GM21576 (cell line): ENCODE results near the gene RSPH10B2.
"Not testable (repeated sequence)": the region's sequence is repeated elsewhere in the genome, so short reads cannot be mapped to it uniquely, and the experiment has no call there.

Experiments used
- ATAC-seq: cut with Tn5 transposase; IDR thresholded peaks from one replicate; pipeline ENCODE4 v1.9.1; 2021; ENCODE audit warnings: mild to moderate bottlenecking, moderate library complexity; ENCODE audit not compliant: unreplicated experiment

The RSPH10B2 gene

DNA sequence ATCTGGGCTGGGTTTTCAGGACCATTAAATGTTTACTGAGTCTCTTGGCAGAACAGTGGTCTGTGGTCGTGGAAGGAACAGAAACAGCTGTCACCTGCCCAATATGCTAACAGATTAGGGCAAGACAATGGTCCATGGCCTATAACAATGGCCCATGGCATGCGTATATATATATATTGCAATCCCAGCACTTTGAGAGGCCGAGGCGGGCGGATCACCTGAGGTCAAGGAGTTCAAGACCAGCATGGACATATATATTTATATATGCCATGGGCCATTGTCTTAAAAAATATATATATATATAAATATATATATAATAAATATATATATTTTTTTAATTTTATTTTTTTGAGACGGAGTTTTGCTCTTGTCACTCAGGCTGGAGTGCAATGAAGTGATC, 27.7 kb downstream of the RSPH10B2 start:
- ATAC-seq, result not testable (repeated sequence)

DNA sequence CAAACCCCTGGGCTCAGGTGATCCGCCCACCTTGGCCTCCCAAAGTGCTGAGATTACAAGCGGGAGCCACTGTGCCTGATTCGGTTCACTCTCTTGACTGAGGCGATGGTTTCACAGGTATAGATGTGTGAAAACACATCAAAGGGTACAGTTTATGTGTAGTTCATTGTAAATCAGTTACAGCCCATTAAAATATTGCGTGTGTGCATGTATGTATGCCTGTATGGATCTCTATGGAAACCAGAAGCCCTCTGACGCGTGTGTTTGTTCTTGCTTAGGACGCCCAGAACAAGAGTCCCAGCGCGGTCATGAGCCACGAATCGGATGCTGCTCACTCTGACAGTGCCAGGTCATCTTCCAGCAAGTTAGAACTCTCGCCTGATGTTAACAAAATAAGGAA, 35.5 kb downstream of the RSPH10B2 start:
- ATAC-seq, result not testable (repeated sequence)

DNA sequence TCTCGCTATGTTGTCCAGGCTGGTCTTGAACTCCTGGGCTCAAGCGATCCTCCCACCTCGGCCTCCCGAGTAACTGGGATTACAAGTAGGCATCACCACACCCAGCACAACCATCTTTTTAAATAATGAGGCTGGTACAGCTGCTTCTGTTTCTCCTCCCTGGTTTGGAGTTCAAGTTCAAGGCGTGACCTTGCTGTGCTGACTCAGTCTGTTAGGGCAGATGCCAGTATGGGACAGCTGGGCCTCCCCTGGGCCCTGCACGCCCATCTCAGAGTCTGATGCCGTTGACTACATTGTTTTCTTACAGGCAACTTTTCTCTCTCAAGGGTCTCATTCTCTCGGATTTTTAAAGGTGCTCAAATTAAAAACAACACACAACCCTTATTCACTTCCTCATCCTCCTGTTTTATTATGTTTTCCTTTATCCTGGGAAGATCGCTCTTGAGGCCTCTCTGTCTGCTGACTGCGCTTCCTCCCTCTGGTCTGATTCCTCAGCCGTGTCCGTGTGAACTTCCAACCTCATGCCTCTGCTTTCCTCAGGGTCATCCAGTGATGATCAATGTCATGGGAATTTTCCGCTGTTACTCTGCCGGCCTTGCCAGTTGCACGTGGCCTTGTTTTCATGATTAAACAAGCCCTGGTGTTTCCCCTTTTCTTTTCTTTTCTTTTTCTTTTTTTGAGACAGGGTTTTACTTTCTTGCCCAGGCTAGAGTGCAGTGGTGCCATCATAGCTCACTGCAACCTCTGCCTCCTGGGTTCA, 38.4 kb downstream of the RSPH10B2 start:
- not testable (repeated sequence) for ATAC-seq

GRCh38 chr7:6794276-6794675, 40.4 kb downstream of the RSPH10B2 start:
- not testable (repeated sequence) for ATAC-seq

DNA sequence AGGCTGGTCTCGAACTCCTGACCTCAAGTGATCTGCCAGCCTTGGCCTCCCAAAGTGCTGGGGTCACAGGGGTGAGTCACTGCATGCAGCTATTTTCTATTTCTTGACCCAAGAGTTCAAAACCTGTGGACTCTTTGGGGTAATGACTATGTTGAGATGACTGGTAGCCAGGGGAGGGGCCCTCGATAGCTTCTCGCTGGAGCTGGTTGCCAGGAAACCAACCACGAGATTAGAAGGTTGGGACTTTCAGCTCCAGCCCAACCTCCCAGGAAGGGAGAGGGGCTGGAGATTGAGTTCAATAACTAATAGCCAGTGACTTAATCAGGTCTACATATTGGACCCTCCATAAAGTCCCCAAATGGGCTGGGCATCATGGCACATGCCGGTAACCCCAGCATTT, 43.3 kb downstream of the RSPH10B2 start:
- ATAC-seq, result not testable (repeated sequence)

GRCh38 chr7:6798047-6798446, 44.1 kb downstream of the RSPH10B2 start:
- ATAC-seq, result not testable (repeated sequence)

DNA sequence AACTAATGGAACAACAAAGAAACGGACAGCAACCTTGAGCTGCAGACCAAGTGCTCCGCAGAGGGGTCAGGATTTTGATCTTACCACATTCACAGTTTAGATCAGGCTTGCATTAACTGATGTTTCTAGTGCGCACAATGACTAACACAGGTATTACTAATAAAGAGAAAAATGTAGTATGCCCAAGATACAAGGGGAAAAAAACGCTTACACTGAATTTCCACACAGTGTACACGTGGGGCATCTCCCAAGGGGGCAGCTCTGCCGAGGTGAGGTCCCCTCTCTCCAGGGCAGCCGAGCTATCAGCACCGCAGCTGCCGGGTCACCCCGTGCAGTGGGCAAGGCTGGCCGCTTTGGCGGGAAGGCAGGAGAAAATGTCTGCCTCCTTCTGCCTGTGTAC, 46.0 kb downstream of the RSPH10B2 start:
- ATAC-seq, result not testable (repeated sequence)

DNA sequence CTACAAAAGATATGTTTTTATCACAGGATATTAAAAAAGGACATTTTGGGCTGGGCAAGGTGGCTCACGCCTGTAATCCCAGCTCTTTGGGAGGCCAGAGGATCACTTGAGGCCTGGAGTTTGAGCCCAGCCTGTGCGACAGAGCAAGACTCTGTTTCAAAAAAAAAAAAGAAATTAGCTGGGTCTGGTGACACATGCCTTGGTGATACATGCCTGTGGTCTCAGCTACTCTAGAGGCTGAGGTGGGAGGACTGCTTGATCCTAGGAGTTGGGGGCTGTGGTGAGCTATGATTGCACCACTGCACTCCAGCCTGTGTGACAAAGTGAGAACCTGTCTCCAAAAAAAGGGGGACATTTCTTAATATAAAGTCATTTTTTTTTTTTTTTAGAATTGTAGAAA, 46.4 kb downstream of the RSPH10B2 start:
- not testable (repeated sequence) for ATAC-seq

DNA sequence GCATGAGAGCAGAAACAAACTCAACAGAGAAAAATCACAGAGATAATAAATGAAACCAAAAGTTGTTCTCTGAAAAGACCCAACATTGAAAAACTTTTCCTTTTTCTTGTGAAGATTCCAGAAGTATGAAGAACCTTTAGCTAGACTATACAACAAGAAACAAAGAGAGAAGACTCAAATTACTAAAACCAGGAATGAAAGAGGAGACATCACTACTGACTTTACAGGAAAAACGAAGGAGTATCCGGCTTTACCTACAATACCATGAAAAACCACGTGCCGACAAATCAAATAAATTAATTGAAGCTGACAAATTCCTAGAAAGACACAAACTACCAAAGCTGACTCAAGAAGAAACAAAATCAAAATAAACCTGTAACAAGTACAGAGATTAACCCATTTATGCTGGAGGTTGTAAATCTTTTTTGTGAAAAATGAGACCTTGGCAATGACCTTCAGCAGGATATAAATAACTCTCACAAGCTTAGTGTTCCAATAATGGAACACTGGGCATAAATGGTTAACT, 53.6 kb downstream of the RSPH10B2 start:
- not testable (repeated sequence) for ATAC-seq

DNA sequence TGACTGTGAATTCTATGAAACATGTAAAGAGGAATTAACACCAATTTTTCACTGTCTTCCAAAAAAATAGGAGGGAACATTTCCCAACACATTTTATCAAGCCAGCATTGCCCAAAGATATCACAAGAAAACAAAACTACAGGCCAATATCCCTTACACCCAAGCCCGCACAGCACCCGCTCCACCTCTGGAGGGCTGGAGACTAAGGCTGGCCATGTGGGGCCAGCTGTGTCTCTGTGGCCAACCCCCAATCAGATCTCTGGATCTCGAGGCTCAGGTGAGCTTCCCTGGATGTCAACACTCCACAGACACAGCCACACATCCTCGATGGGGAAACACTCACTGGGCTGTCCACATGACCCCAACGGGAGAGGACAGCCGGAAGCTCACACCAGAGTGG, 54.1 kb downstream of the RSPH10B2 start:
- not testable (repeated sequence) for ATAC-seq

GRCh38 chr7:6813011-6813410, 59.1 kb downstream of the RSPH10B2 start:
- not testable (repeated sequence) for ATAC-seq

DNA sequence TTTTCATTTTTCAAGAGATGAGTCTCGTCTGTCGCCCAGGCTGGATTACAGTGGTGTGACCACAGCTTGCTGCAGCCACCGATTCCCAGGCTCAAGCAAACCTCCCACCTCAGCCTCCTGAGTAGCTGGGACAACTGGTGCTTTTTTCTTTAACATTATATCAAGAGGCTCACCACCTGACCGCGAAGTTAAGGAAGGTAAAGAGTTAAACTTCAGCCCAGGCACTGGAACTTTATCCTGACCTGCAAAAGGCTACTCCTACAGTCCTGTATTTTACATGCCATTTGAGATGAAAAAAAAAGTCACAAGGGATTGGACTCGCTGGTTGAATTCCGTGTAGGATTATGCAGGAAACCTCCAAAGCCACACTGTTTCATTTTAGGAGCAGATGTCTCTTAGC, 61.6 kb downstream of the RSPH10B2 start:
- ATAC-seq, result not testable (repeated sequence)

DNA sequence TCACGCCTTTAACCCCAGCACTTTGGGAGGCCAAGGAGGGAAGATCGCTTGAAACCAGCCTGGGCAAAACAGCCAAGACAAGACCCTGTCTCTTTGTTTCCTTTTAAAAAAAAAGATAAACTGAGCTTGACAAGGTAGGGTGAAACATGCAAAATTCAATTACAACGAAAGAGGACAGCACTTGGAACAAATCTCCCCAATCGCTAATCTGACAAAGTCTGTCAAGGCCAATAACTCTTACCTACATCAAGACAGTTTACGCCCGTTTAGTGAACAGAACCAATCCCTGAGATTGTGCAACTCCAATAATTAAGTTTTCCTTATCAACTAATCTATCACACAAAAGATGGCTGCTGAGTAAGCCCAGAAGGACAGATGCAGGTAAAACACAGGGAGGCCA, 67.7 kb downstream of the RSPH10B2 start:
- not testable (repeated sequence) for ATAC-seq

DNA sequence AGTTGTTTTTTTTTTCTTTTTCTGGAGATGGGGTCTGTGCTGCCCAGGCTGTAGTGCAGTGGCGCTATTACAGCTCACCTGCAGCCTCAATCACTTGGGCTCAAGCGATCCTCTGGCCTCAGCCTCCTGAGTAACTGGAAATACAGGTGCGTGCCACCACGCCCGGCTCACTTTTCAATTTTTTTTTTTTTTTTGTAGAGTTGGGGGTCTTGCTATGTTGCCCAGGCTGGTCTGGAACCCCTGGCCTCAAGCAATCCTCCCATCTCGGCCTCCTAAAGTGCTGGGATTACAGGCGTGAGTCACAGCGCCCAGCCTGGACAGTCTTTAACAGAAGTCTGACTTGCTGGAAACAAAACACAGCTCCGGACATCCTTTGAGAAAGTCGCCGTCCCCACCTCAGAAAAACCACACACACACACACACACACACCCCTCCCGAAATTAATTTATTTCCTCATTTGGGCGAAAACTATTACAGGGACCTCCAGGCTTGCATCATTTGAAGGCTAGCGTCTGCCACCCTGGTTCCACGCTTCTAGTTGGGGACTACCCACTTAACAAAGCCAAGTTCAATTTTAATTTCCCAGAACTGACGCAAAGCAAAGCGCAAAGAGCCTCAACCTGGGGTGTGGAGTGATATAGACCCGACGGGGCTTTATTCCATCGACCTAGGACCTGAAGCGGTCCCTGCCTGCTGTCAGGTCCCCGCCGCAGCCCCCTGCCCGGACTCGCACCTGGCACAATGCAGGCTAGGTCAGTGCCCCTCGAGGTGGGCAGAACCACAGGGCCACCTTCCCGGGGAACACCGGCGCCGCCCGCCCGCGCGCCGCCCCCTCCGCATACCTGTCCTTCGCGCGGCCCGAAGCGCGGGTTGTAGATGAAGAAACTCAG, 71.6 kb downstream of the RSPH10B2 start:
- ATAC-seq, result peak; percentile 51

- ATAC-seq, result peak; percentile 94
Observed at GRCh38 chr7:6826151-6826550, 72.2 kb downstream of the RSPH10B2 start, which contains the start of gene CCZ1B. CCZ1B (minus strand) TSS chr7:6826275; CDS start chr7:6826197, 78 bp downstream.

DNA sequence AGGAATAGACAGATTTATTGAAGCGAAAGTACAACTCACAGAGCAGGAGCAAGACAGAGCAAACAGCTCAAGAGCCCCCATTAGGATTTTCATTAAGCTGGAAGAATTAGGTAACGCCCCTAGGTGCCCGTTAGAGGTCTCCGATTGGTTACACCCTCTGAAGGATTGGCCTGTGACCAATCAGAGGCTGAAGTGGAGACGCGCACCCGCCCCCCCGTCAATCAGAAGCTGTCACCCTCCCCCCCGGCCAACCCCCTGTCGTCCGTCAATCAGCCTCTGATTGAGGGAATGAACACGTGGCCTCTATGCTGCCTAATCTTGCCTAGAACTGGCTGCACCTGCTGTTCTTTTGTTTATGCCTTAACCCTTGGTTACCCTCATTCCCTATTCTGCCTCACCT, 73.3 kb downstream of the RSPH10B2 start:
- not testable (repeated sequence) for ATAC-seq

DNA sequence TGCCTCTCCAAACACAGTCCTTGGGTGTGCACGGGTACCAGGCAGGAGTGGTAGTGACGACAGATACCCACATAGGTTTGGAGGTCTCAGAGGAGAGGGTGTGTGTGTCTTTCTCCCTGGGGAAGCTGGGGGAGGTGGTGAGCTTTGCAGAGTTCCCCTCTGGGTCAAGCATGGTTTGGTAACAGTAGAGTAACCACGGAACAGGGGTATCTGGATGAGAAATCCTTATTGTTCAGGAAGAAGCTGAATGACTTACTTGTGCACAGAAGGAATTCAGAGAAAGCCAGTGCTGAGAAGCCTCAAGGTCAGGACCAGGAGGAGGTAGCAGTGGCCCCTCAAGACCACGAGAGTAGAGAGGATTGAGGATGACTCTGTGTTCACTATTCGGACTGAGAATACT, 75.7 kb downstream of the RSPH10B2 start:
- ATAC-seq, result not testable (repeated sequence)

DNA sequence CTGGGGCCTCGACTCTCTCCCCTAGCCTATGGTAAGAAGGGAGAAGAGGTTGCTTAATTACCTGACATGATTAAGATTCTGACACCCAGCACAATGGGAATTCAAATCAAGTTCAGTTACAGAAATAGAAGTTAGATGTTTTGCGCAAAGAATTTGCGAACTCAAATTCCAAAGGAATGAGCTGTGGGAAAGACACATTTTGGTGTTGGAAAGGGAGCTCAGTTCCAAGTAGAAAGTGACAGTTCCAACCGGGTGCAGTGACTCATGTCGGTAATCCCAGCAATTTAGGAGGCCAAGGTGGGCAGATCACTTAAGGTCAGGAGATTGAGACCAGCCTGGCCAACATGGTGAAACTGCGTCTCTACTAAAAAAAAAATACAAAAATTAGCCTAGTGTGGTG, 76.1 kb downstream of the RSPH10B2 start:
- not testable (repeated sequence) for ATAC-seq

- ATAC-seq, result no peak
Observed at GRCh38 chr7:6831018-6831725, 77.3 kb downstream of the RSPH10B2 start.

GRCh38 chr7:6833636-6834035, 79.7 kb downstream of the RSPH10B2 start:
- ATAC-seq, result no peak

DNA sequence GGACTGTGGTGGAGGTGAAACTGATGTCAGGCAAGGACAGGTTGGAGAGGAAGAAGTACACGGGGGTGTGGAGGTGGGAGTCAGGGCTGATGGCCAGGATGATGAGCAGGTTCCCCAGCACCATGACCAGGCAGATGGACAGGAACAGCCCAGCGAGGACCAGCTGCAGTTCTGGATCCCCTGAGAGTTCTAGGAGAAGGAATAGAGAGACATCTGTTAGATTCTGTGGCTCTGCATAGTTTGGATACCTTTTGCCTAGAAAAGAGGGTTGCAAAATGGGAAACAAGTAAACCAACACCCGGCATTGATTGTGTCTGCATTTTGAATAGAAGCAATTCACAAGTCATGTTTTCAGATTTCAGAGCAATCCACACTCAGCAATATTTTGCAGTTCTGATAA, 81.6 kb downstream of the RSPH10B2 start:
- not testable (repeated sequence) for ATAC-seq
